Calu3 (cell line): ENCODE measurements around the gene ABHD3. TPM values are rescaled to one million over a fixed set of nuclear protein-coding genes. Genes with fewer than 3 reads are reported as not detected.
A peak's percentile ranks its signal among the peaks of the same experiment; 100 is the strongest.
"Not testable (repeated sequence)": the region's sequence is repeated elsewhere in the genome, so short reads cannot be mapped to it uniquely, and the experiment has no call there.

ENCODE experiments used
- BruUV-seq: library from RNA; stranded (reverse); fragments of 400-500 nt; replicated peaks from 2 replicates; lab custom pipeline; 2021; lab: Mats Ljungman, UMichigan
- CTCF ChIA-PET: fragments of 300-600 bp; sonication (Branson Sonifier 250); formaldehyde crosslinking; loops from one replicate; lab custom pipeline; 2022; ENCODE audit warnings: antibody characterized with exemption; lab: Charles Lee
- DNase-seq: peaks from one replicate; pipeline ENCODE4 v3.0.0; 2022
- H3K27ac Mint-ChIP-seq: one replicate; pipeline ENCODE4 v1.8.0; 2022; ENCODE audit warnings: mixed read lengths; ENCODE audit not compliant: unreplicated experiment
- H3K27me3 Mint-ChIP-seq: one replicate; pipeline ENCODE4 v1.8.0; 2022; ENCODE audit warnings: mixed read lengths; ENCODE audit not compliant: unreplicated experiment
- H3K36me3 Mint-ChIP-seq: one replicate; pipeline ENCODE4 v1.8.0; 2022; ENCODE audit warnings: mild to moderate bottlenecking, moderate library complexity, mixed read lengths; ENCODE audit not compliant: insufficient read depth, unreplicated experiment
- H3K4me1 Mint-ChIP-seq: one replicate; pipeline ENCODE4 v1.8.0; 2022; ENCODE audit warnings: mild to moderate bottlenecking, low read depth, mixed read lengths; ENCODE audit not compliant: unreplicated experiment
- H3K4me3 Mint-ChIP-seq: one replicate; pipeline ENCODE4 v1.8.0; 2022; ENCODE audit warnings: mild to moderate bottlenecking, low read depth, moderate library complexity, mixed read lengths; ENCODE audit not compliant: unreplicated experiment
- H3K9me3 Mint-ChIP-seq: one replicate; pipeline ENCODE4 v1.8.0; 2022; ENCODE audit warnings: low read depth, mixed read lengths; ENCODE audit not compliant: unreplicated experiment
- CTCF ChIP-seq: fragments of 200-600 bp; IDR thresholded peaks from one replicate; pipeline ENCODE4 v1.8.0; 2022; ENCODE audit warnings: antibody characterized with exemption; ENCODE audit not compliant: unreplicated experiment
- intact Hi-C: fragments of 100-400 bp; cut with micrococcal nuclease; formaldehyde crosslinking; loops from one replicate; pipeline ENCODE4 v1.10.0; 2022; ENCODE audit not compliant: unreplicated experiment
- total RNA-seq: library from RNA; stranded (reverse); gene quantifications from 2 replicates; pipeline ENCODE4 v1.2.3, GENCODE V29; 2022

ABHD3 gene
- total RNA-seq, 1 experiment from 2014 or later: 43.5 TPM

- H3K27me3 Mint-ChIP-seq: no peaks in the 10 kb centered on the region
- TF ChIP-seq CTCF: no peak
Measured at GRCh38 chr18:21682371-21683051, 22.1 kb downstream of the ABHD3 start.

GRCh38 chr18:21680161-21680560 lies 24.4 kb downstream of the ABHD3 start:
- Mint-ChIP-seq H3K4me1 (peaks cover 8% of the 10 kb centered on the region), H3K4me3 (no peak overlapping the region), H3K36me3 (no peaks in the 10 kb centered on the region), H3K9me3 (no peaks in the 10 kb centered on the region), H3K27ac (no peak overlapping the region), H3K27me3 (no peaks in the 10 kb centered on the region)
- no TSS peak for BruUV-seq
- intact Hi-C loops: no loop called here
- CTCF ChIA-PET: interaction anchor here (1.1 kb wide), 1 partner anchor 35 kb away, joined by 4 read pairs; no protein-coding TSS in a partner anchor
- DNase-seq: no peak
- TF ChIP-seq CTCF: no peak

More at GRCh38 chr18:21682371-21683051, 22.1 kb downstream of the ABHD3 start:
- Mint-ChIP-seq H3K9me3 (no peaks in the 10 kb centered on the region), H3K36me3 (peaks cover 6% of the 10 kb centered on the region), H3K4me3 (no peak overlapping the region), H3K4me1 (peaks cover 9% of the 10 kb centered on the region), H3K27ac (no peak overlapping the region)
- no peak for DNase-seq
- CTCF ChIA-PET: no interaction called here
- BruUV-seq: no TSS peak
- intact Hi-C loops: no loop called here

- H3K4me1 Mint-ChIP-seq: peaks cover 22% of the 10 kb centered on the region
- BruUV-seq: no TSS peak
- H3K9me3 Mint-ChIP-seq: no peaks in the 10 kb centered on the region
- peaks cover 9% of the 10 kb centered on the region for H3K36me3 Mint-ChIP-seq
- DNase-seq: no peak
- no peak overlapping the region for H3K27ac Mint-ChIP-seq
- TF ChIP-seq CTCF: no peak
- CTCF ChIA-PET: no interaction called here
- intact Hi-C loops: no loop called here
- H3K4me3 Mint-ChIP-seq: no peak overlapping the region
- no peaks in the 10 kb centered on the region for H3K27me3 Mint-ChIP-seq
Measured at GRCh38 chr18:21678859-21679258, 25.7 kb downstream of the ABHD3 start.

- intact Hi-C loops, H3K27me3 Mint-ChIP-seq, H3K4me3 Mint-ChIP-seq, H3K9me3 Mint-ChIP-seq, BruUV-seq: not testable (repeated sequence)
- Mint-ChIP-seq H3K27ac (peak overlapping the region; percentile 5), H3K36me3 (peaks cover 22% of the 10 kb centered on the region), H3K4me1 (peaks cover 43% of the 10 kb centered on the region)
- CTCF ChIA-PET: interaction anchor here (0.6 to 1.5 kb wide), 3 partner anchors 11 to 179 kb away, joined by 3 to 6 read pairs (median 3); no protein-coding TSS in a partner anchor
- peak; percentile 39 for DNase-seq
Measured at GRCh38 chr18:21675354-21675753, 29.2 kb downstream of the ABHD3 start.
